ENCODE measurements around the gene MAGI1. TPM values are rescaled to one million over a fixed set of nuclear protein-coding genes. Genes with fewer than 3 reads are reported as not detected.
"Not testable (repeated sequence)": the region's sequence is repeated elsewhere in the genome, so short reads cannot be mapped to it uniquely, and the experiment has no call there.

Gene MAGI1
- total RNA-seq, 1 donor from 2014 or later, result 5.0 TPM

GRCh38 chr3:66033241-66034138 is 5.2 kb downstream of the MAGI1 start:
- no peaks in the 10 kb centered on the region for H3K27me3 ChIP-seq (ENCODE audit: control insufficient read depth, insufficient read depth, low read length)
- TF ChIP-seq, protein P1, sequence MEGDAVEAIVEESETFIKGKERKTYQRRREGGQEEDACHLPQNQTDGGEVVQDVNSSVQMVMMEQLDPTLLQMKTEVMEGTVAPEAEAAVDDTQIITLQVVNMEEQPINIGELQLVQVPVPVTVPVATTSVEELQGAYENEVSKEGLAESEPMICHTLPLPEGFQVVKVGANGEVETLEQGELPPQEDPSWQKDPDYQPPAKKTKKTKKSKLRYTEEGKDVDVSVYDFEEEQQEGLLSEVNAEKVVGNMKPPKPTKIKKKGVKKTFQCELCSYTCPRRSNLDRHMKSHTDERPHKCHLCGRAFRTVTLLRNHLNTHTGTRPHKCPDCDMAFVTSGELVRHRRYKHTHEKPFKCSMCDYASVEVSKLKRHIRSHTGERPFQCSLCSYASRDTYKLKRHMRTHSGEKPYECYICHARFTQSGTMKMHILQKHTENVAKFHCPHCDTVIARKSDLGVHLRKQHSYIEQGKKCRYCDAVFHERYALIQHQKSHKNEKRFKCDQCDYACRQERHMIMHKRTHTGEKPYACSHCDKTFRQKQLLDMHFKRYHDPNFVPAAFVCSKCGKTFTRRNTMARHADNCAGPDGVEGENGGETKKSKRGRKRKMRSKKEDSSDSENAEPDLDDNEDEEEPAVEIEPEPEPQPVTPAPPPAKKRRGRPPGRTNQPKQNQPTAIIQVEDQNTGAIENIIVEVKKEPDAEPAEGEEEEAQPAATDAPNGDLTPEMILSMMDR (IDR thresholded peaks at IDR 0.05; ENCODE audit: insufficient read depth, low read length, severe bottlenecking), result no peak
- no peaks in the 10 kb centered on the region for H3K36me3 ChIP-seq (ENCODE audit: control insufficient read depth, insufficient read depth, low read length)
- DNase-seq (ENCODE audit: low read depth) (no peak), FAIRE-seq (no peak)
- H3K4me3 ChIP-seq (ENCODE audit: low read depth, low read length), result no peak overlapping the region

DNA sequence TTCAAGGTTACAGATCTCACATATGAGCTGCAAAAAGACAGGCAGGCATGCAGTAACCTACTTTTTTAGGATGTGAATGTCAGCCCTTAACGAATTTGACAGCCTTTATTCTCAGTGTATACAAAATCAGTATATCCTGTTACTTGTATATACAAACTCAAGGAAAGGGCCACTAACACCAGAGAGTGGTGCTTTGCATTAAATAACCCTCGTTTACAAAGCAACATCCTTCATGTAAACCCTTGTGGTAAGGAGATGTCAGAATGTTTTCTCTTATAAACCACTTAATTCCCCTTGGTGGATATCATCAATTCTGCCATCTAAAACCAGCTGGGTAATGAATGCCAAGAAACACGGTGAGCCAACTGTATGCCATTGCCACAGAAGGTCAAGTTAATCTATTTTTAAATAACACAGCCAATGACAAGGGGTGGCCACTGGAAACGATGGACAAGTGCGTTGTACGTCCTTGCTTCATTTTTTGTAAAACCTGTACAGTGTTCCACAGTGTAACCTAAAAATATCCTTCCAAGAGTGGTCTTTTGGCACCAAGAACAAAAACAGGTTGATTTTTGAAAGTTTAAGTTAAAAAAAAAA is 7.5 kb downstream of the MAGI1 start:
- TF ChIP-seq, protein P1 (IDR thresholded peaks at IDR 0.05; ENCODE audit: insufficient read depth, low read length, severe bottlenecking), result no peak
- H3K36me3 ChIP-seq (ENCODE audit: control insufficient read depth, insufficient read depth, low read length), result no peaks in the 10 kb centered on the region
- FAIRE-seq (no peak), DNase-seq (ENCODE audit: low read depth) (no peak)
- H3K4me3 ChIP-seq (ENCODE audit: low read depth, low read length), result no peak overlapping the region
- no peaks in the 10 kb centered on the region for H3K27me3 ChIP-seq (ENCODE audit: control insufficient read depth, insufficient read depth, low read length)

- no peak for FAIRE-seq
- no peaks in the 10 kb centered on the region for H3K27me3 ChIP-seq (ENCODE audit: control insufficient read depth, insufficient read depth, low read length)
- no peak overlapping the region for H3K4me3 ChIP-seq (ENCODE audit: low read depth, low read length)
- TF ChIP-seq, protein P1 (IDR thresholded peaks at IDR 0.05; ENCODE audit: insufficient read depth, low read length, severe bottlenecking), result no peak
- DNase-seq (ENCODE audit: low read depth), result no peak
- no peaks in the 10 kb centered on the region for H3K36me3 ChIP-seq (ENCODE audit: control insufficient read depth, insufficient read depth, low read length)
Measured at GRCh38 chr3:66029443-66029842, 9.3 kb downstream of the MAGI1 start.

DNA sequence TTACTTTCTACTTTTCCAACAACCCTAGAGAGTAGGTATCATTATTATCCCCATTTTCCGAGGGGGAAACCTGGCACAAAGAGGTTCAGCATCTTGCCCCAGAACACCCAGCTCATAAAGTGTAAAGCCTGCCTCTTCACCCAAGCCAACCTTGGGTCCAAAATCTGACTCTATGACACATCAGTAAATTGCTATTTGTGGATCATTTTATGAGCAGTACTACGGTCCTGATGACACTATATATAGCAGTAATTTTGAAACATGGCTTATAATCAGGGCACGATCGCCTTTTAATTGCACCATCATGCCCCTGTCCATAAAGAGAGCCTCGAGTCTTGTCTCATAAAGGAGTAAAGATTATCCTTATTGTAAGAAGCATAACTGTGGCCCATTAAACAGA is 9.7 kb downstream of the MAGI1 start:
- no peaks in the 10 kb centered on the region for H3K27me3 ChIP-seq (ENCODE audit: control insufficient read depth, insufficient read depth, low read length)
- TF ChIP-seq, protein P1 (IDR thresholded peaks at IDR 0.05; ENCODE audit: insufficient read depth, low read length, severe bottlenecking), result no peak
- H3K36me3 ChIP-seq (ENCODE audit: control insufficient read depth, insufficient read depth, low read length), result no peaks in the 10 kb centered on the region
- DNase-seq (ENCODE audit: low read depth) (no peak), FAIRE-seq (no peak)
- no peak overlapping the region for H3K4me3 ChIP-seq (ENCODE audit: low read depth, low read length)

DNA sequence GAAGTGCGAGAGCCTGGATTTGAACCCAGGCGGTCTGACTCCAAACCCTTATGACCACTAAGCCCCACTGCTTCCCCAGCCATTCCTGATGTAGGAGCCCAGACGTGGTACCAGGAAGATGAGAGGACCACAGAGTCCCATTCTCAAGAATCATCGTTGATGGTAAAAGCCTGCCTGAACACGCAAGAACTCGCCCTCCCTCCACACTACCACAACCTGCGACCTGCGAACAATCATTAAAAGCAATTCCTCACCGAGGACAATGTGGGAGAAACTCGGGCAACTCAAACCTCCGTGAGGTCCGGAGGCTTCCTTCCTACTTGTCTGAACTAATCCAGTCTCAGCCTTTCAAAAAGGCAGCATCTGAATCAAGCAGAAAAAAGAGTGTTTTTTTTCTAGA is 10.3 kb downstream of the MAGI1 start:
- DNase-seq (ENCODE audit: low read depth) (peak; percentile 79), FAIRE-seq (no peak)
- no peaks in the 10 kb centered on the region for H3K36me3 ChIP-seq (ENCODE audit: control insufficient read depth, insufficient read depth, low read length)
- no peak overlapping the region for H3K4me3 ChIP-seq (ENCODE audit: low read depth, low read length)
- TF ChIP-seq, protein P1 (IDR thresholded peaks at IDR 0.05; ENCODE audit: insufficient read depth, low read length, severe bottlenecking), result no peak
- no peaks in the 10 kb centered on the region for H3K27me3 ChIP-seq (ENCODE audit: control insufficient read depth, insufficient read depth, low read length)

DNA sequence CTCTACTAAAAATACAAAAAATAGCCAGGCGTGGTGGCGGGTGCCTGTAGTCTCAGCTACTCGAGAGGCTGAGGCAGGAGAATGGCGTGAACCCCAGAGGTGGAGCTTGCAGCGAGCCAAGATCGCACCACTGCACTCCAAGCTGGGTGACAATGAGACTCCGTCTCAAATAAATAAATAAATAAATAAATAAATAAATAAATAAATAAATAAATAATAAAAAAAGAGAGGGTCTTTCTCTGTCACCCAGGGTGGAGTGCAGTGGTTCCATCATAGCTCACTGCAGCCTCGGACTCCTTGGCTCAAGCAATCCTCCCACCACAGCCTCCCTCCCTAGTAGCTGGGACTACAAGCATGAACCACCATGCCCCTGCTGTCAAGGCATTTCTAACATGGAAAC is 11.6 kb downstream of the MAGI1 start:
- H3K4me3 ChIP-seq (ENCODE audit: low read depth, low read length); H3K27me3 ChIP-seq (ENCODE audit: control insufficient read depth, insufficient read depth, low read length); H3K36me3 ChIP-seq (ENCODE audit: control insufficient read depth, insufficient read depth, low read length); FAIRE-seq; DNase-seq (ENCODE audit: low read depth): not testable (repeated sequence)

Measured in bronchial epithelial cell (primary cell).